ENCODE results near the gene SEC11C. TPM values are rescaled to one million over a fixed set of nuclear protein-coding genes. Genes with fewer than 3 reads are reported as not detected.
"Not testable (repeated sequence)": the region's sequence is repeated elsewhere in the genome, so short reads cannot be mapped to it uniquely, and the experiment has no call there.

The SEC11C gene
- total RNA-seq, 1 experiment from 2014 or later = 34.1 TPM

DNA sequence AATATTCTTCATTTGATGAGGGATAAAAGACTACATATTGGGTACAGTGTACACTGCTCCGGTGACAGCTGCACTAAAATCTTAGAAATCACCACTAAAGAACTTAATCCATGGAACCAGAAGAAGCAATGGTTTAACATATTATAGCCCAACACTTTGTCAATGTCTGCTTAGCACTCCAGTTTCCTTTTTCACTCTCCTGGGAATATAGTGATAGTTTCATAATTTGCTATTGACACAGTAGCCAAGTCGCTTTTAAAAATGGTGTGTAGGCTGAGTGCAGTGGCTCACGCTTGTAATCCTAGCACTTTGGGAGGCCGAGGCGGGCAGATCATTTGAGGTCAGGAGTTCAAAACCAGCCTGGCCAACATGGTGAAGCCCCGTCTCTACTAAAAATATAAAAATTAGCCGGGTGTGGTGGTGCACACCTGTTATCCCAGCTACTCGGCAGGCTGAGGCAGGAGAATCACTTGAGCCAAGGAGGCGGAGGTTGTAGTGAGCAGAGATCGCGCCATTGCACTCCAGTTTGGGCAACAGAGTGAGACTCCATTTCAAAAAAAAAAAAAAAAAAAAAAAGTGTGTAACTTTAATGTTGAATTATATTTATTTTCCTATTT lies 3.2 kb downstream of the SEC11C start:
- DNase-seq (ENCODE audit: low read depth); in situ Hi-C loops (cut with HindIII; ENCODE audit: low pct_unique_long_range_greater_than_20kb, low sequenced_read_pairs): not testable (repeated sequence)

- no peak for DNase-seq (ENCODE audit: low read depth)
- in situ Hi-C loops (cut with HindIII; ENCODE audit: low pct_unique_long_range_greater_than_20kb, low sequenced_read_pairs) = no loop called here
Observed at GRCh38 chr18:59143441-59143840, 3.8 kb downstream of the SEC11C start.

DNA sequence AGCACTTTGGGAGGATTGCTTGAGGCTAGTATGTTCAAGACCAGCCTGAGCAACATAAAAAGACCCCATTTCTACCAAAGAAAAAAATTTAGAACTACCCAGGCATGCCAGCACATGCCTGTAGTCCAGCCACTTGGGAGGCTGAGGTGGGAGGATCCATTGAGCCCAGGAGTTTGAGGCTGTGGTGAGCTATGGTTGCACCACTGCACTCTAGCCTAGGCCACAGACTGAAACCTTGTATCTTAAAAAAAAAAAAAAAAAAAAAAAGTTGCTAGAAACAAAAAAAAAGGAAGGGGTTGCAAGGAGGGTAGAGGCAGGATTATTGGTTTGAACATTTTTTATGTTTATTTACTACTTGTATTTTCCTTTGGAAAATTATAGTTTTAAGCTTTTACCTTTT lies 4.8 kb downstream of the SEC11C start:
- no peak for DNase-seq (ENCODE audit: low read depth)
- in situ Hi-C loops (cut with HindIII; ENCODE audit: low pct_unique_long_range_greater_than_20kb, low sequenced_read_pairs) = no loop called here

- no peak for DNase-seq (ENCODE audit: low read depth)
- in situ Hi-C loops (cut with HindIII; ENCODE audit: low pct_unique_long_range_greater_than_20kb, low sequenced_read_pairs) = no loop called here
Observed at GRCh38 chr18:59145055-59145454, 5.4 kb downstream of the SEC11C start.

- in situ Hi-C loops (cut with HindIII; ENCODE audit: low pct_unique_long_range_greater_than_20kb, low sequenced_read_pairs) = no loop called here
Observed at GRCh38 chr18:59148192-59148591, 8.5 kb downstream of the SEC11C start.

DNA sequence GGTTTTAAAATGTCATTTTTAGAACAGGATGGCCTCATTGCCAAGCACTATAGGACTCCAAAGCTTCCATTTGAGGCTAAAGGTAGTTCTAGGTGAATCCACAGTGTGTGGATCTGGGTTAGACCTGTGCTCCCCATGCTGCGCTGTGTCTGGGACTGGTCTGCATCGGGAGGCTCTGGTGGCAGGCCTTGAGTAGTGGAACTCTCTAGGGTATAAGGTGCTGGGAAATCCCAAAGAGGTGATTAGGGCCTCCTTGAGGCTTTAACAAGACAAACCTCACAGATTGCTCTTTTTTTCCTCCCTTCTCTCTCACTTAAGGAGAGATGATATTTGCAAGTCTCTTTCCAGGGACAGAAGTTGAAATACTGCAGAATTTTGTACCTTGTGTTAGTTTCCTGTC lies 9.3 kb downstream of the SEC11C start:
- no peak for DNase-seq (ENCODE audit: low read depth)
- in situ Hi-C loops (cut with HindIII; ENCODE audit: low pct_unique_long_range_greater_than_20kb, low sequenced_read_pairs) = no loop called here

More at GRCh38 chr18:59148192-59148591, 8.5 kb downstream of the SEC11C start:
- DNase-seq (ENCODE audit: low read depth) = no peak

GRCh38 chr18:59149416-59149815 lies 9.7 kb downstream of the SEC11C start:
- in situ Hi-C loops (cut with HindIII; ENCODE audit: low pct_unique_long_range_greater_than_20kb, low sequenced_read_pairs) = no loop called here
- DNase-seq (ENCODE audit: low read depth) = no peak

DNA sequence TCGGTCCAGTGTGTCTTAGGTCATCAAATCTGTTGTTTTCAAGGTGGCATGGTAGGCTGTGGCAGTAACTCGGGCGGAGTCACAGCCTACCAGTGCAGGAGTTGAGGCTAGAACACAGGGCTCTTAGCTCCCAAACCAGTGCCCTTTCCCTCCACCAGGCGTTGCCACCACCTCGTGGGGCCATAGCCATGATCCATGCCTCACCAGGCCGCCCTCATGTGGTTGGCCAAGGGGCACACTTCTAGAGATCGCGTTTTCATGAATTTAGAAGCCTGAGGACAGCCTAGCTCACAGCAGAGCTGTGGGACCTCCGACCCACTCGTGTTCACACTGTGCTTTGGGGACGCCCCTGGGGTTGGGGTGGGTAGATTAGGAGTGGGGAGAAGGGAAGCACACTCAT lies 10.6 kb downstream of the SEC11C start:
- DNase-seq (ENCODE audit: low read depth) = no peak
- in situ Hi-C loops (cut with HindIII; ENCODE audit: low pct_unique_long_range_greater_than_20kb, low sequenced_read_pairs) = no loop called here

DNA sequence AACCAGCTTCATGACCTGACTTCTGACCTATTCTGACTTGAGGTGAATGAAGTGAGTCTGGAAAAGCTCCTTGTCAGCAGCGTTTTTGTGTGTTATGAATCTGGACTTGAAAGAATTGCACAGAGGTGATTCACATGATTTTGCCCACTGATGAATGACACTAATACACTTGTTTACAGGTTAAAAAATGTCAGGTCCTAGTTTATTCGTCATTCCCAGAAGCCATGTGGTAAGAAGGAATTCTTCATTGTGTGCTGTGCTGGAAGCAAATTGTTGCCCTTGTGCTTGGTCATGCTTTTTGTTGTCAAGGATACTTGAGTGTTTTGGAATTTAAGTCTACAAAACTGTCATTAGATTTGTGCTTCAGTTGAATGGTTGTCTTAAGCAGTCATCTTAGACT lies 15.5 kb downstream of the SEC11C start:
- DNase-seq (ENCODE audit: low read depth) = peak; percentile 62
- in situ Hi-C loops (cut with HindIII; ENCODE audit: low pct_unique_long_range_greater_than_20kb, low sequenced_read_pairs) = no loop called here

DNA sequence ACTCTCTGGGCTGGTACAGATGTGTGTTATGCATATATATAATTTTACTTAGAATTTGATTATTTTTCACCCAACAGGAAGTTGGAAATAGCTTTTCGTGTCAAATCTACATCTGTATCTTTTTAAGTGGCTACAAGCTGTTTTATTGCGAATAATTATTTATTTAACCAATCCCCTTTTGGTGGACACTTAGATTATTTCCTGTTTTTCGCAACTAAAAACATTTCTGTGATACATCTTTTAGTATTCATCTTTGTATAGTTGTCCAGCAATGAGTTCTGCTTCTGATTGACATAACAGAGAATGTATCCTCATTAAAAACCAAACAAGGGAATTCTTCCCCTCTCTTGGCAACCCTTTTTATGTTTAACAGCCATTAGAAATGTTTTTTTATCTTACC lies 16.6 kb downstream of the SEC11C start:
- in situ Hi-C loops (cut with HindIII; ENCODE audit: low pct_unique_long_range_greater_than_20kb, low sequenced_read_pairs) = no loop called here
- DNase-seq (ENCODE audit: low read depth) = no peak

- DNase-seq (ENCODE audit: low read depth) = no peak
- in situ Hi-C loops (cut with HindIII; ENCODE audit: low pct_unique_long_range_greater_than_20kb, low sequenced_read_pairs) = no loop called here
Observed at GRCh38 chr18:59159265-59159664, 19.6 kb downstream of the SEC11C start.

DNA sequence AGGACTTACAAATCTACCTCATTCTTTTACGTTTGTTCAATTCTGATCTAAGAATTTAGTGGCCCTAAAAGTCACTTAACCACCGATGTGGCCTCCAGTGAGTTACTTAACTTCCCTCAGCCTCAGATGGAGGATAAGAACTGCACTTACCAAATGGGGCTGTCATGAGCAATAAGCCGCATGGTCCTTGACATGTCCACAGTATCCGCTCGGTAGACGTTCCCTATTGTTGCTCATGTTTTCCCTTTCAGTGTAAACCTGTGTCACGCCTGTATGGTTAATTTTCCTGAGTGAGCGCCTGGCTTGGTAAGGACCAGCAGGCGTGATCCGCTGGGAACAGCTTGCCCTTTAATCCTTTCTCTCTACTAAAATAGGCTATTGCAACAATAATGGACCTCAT lies 20.3 kb downstream of the SEC11C start:
- in situ Hi-C loops (cut with HindIII; ENCODE audit: low pct_unique_long_range_greater_than_20kb, low sequenced_read_pairs) = no loop called here
- no peak for DNase-seq (ENCODE audit: low read depth)

GRCh38 chr18:59172664-59173249 lies 33.1 kb downstream of the SEC11C start:
- DNase-seq (ENCODE audit: low read depth) = no peak
- in situ Hi-C loops (cut with HindIII; ENCODE audit: low pct_unique_long_range_greater_than_20kb, low sequenced_read_pairs) = no loop called here

DNA sequence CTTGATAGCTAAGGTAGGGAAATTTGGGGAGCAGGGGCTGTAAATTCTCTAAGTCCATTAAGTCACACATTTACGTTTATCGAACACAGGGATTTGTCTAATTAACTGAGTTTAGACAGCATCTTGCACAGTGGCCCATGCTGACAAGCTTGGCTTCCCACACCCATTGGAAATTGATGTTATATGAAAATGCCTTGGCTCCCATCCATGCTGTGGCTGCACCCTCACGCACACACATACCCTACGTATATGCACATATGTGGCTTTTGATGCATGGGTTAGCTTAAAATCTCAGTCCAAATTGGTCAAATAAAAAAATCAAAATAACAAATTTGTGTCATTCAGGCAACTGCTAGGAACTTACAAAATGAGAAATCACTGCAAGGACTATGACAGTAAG lies 37.8 kb downstream of the SEC11C start:
- in situ Hi-C loops (cut with HindIII; ENCODE audit: low pct_unique_long_range_greater_than_20kb, low sequenced_read_pairs) = no loop called here
- no peak for DNase-seq (ENCODE audit: low read depth)

DNA sequence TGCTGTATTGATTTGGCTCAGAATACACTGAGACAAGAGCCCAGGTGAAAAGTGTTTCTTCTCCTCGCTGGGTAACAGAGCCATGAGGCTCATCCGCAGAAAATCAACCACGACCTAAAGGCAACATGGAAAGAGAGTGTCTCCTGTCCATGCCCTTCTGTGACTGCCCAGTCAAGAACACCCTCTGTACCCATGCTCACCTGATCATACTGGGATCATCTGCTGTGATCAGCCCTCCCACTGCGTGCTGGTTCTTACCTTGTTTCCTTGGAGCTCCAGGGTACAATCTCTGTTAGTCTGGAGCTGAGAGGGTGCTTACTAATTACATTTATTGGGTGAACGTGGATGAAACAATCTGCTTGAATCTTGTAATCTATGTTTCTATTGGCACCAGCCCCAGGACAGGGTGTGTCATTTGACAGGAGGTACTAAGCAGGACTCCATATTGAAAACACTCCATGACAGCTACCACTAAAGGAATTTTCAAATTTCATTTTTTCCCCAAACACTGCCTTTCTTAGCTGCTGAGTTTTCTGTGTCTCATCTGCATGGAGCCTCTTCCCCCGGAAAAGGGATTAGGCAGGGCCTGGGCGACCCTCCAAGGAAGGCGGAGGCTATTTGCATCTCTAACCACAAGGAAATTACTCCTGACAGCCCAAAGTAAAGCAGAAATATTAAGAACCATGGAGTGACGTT lies 40.6 kb downstream of the SEC11C start:
- no peak for DNase-seq (ENCODE audit: low read depth)
- in situ Hi-C loops (cut with HindIII; ENCODE audit: low pct_unique_long_range_greater_than_20kb, low sequenced_read_pairs) = no loop called here

DNA sequence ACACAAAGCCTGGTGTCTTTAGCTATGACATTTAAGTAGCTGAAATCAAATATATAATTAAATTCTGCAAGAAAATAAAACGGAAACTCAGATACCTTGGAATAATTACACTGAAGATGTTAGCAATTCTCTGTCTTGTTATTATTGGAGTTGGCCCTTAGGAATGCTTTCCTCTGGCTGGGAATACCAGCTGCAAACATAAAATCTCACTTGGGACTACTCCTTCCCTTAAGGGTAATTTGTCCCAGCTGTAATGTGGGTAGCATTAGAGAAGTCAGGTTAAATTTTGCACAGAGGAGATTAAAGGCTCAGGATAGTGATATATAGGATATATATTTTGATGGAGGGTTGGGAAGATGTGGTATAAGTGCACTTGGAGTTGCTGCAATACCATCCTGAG lies 43.0 kb downstream of the SEC11C start:
- in situ Hi-C loops (cut with HindIII; ENCODE audit: low pct_unique_long_range_greater_than_20kb, low sequenced_read_pairs) = no loop called here

DNA sequence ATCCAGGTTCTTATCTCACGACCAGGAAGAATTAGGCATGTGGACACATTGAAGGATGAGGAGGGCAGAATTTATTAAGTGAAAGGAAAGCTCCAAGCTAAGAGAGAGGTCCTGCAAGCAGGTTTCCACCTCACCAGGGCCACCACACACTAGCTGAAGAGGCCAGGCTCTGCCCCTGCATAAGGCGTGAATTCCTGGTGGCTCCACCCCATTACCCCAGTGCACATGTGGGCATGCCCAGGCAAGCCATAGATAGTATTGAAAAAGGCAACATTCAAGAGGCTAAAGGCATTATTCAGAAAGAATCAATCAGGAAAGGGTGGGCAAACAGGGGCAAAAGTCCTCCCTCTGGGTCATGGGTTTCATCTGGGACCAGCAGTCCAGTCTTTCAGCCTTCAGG lies 49.3 kb downstream of the SEC11C start:
- no peak for DNase-seq (ENCODE audit: low read depth)
- in situ Hi-C loops (cut with HindIII; ENCODE audit: low pct_unique_long_range_greater_than_20kb, low sequenced_read_pairs) = no loop called here

More for the DNA sequence above, 43.0 kb downstream of the SEC11C start:
- DNase-seq (ENCODE audit: low read depth) = no peak

GRCh38 chr18:59189746-59190145 lies 50.1 kb downstream of the SEC11C start:
- in situ Hi-C loops (cut with HindIII; ENCODE audit: low pct_unique_long_range_greater_than_20kb, low sequenced_read_pairs) = no loop called here

GRCh38 chr18:59196161-59196725 lies 56.6 kb downstream of the SEC11C start:
- in situ Hi-C loops (cut with HindIII; ENCODE audit: low pct_unique_long_range_greater_than_20kb, low sequenced_read_pairs) = no loop called here
- no peak for DNase-seq (ENCODE audit: low read depth)

More at GRCh38 chr18:59189746-59190145, 50.1 kb downstream of the SEC11C start:
- no peak for DNase-seq (ENCODE audit: low read depth)
